Measurements from ENCODE around the gene MAGI2.

Gene MAGI2

GRCh38 chr7:79093421-79093820, 360.0 kb downstream of the MAGI2 start:
- Histone ChIP-seq H2AFZ (ENCODE audit: low read length) (no peak overlapping the region), H4K20me1 (ENCODE audit: insufficient read depth, low read length, poor library complexity, severe bottlenecking) (no peaks in the 10 kb centered on the region), H3K36me3 (ENCODE audit: insufficient read depth, low read length) (no peaks in the 10 kb centered on the region), H3K4me1 (ENCODE audit: insufficient read depth, low read length, poor library complexity, severe bottlenecking) (no peaks in the 10 kb centered on the region), H3F3A (ENCODE audit: low read depth) (no peaks in the 10 kb centered on the region), H3K27me3 (ENCODE audit: insufficient read depth, low read length, poor library complexity, severe bottlenecking) (no peaks in the 10 kb centered on the region), H3K79me2 (ENCODE audit: insufficient read depth, low read length) (no peaks in the 10 kb centered on the region), H3K9me2 (replicated peaks; ENCODE audit: low read depth, low read length) (no peaks in the 10 kb centered on the region), H3K4me3 (ENCODE audit: low read length, poor library complexity, severe bottlenecking) (no peak overlapping the region), H3K4me2 (ENCODE audit: low read depth, low read length, poor library complexity, severe bottlenecking) (no peak overlapping the region), H3K9ac (ENCODE audit: low read depth, low read length, poor library complexity, severe bottlenecking) (no peak overlapping the region), H3K9me3 (ENCODE audit: insufficient read depth, low read depth, low read length) (no peaks in the 10 kb centered on the region)
- no peak for TF ChIP-seq CTCF (conservative IDR thresholded peaks at IDR 0.05; ENCODE audit: low read length)
- TF ChIP-seq EZH2phosphoT487 (IDR thresholded peaks at IDR 0.05; ENCODE audit: borderline replicate concordance) = no peak

- no peaks in the 10 kb centered on the region for H3K79me2 ChIP-seq (ENCODE audit: insufficient read depth, low read length)
- H3F3A ChIP-seq (ENCODE audit: low read depth) = no peaks in the 10 kb centered on the region
- H3K9me3 ChIP-seq (ENCODE audit: insufficient read depth, low read depth, low read length) = no peaks in the 10 kb centered on the region
- no peak overlapping the region for H3K4me2 ChIP-seq (ENCODE audit: low read depth, low read length, poor library complexity, severe bottlenecking)
- no peaks in the 10 kb centered on the region for H3K27me3 ChIP-seq (ENCODE audit: insufficient read depth, low read length, poor library complexity, severe bottlenecking)
- H4K20me1 ChIP-seq (ENCODE audit: insufficient read depth, low read length, poor library complexity, severe bottlenecking) = no peaks in the 10 kb centered on the region
- H3K4me3 ChIP-seq (ENCODE audit: low read length, poor library complexity, severe bottlenecking) = no peak overlapping the region
- no peak for TF ChIP-seq CTCF (conservative IDR thresholded peaks at IDR 0.05; ENCODE audit: low read length)
- TF ChIP-seq EZH2phosphoT487 (IDR thresholded peaks at IDR 0.05; ENCODE audit: borderline replicate concordance) = no peak
- no peak overlapping the region for H3K9ac ChIP-seq (ENCODE audit: low read depth, low read length, poor library complexity, severe bottlenecking)
- no peak overlapping the region for H2AFZ ChIP-seq (ENCODE audit: low read length)
- H3K9me2 ChIP-seq (replicated peaks; ENCODE audit: low read depth, low read length) = no peaks in the 10 kb centered on the region
- H3K36me3 ChIP-seq (ENCODE audit: insufficient read depth, low read length) = no peaks in the 10 kb centered on the region
- H3K4me1 ChIP-seq (ENCODE audit: insufficient read depth, low read length, poor library complexity, severe bottlenecking) = no peaks in the 10 kb centered on the region
Measured at GRCh38 chr7:79091661-79092060, 361.8 kb downstream of the MAGI2 start.

GRCh38 chr7:79091011-79091410, 362.5 kb downstream of the MAGI2 start:
- Histone ChIP-seq H3K79me2 (ENCODE audit: insufficient read depth, low read length) (no peaks in the 10 kb centered on the region), H3K4me3 (ENCODE audit: low read length, poor library complexity, severe bottlenecking) (no peak overlapping the region), H3K36me3 (ENCODE audit: insufficient read depth, low read length) (no peaks in the 10 kb centered on the region), H3K9me2 (replicated peaks; ENCODE audit: low read depth, low read length) (no peaks in the 10 kb centered on the region), H2AFZ (ENCODE audit: low read length) (no peak overlapping the region), H3K27me3 (ENCODE audit: insufficient read depth, low read length, poor library complexity, severe bottlenecking) (no peaks in the 10 kb centered on the region), H4K20me1 (ENCODE audit: insufficient read depth, low read length, poor library complexity, severe bottlenecking) (no peaks in the 10 kb centered on the region), H3F3A (ENCODE audit: low read depth) (no peaks in the 10 kb centered on the region), H3K9ac (ENCODE audit: low read depth, low read length, poor library complexity, severe bottlenecking) (no peak overlapping the region), H3K9me3 (ENCODE audit: insufficient read depth, low read depth, low read length) (no peaks in the 10 kb centered on the region), H3K4me1 (ENCODE audit: insufficient read depth, low read length, poor library complexity, severe bottlenecking) (no peaks in the 10 kb centered on the region), H3K4me2 (ENCODE audit: low read depth, low read length, poor library complexity, severe bottlenecking) (no peak overlapping the region)
- TF ChIP-seq EZH2phosphoT487 (IDR thresholded peaks at IDR 0.05; ENCODE audit: borderline replicate concordance) = no peak
- TF ChIP-seq CTCF (conservative IDR thresholded peaks at IDR 0.05; ENCODE audit: low read length) = no peak

Data from Loucy (cell line).